GM21423 (cell line): ENCODE measurements around the gene C19orf47.

ENCODE experiments used
- ATAC-seq: cut with Tn5 transposase; IDR thresholded peaks from one replicate; pipeline ENCODE4 v1.9.1; 2021; ENCODE audit warnings: mild to moderate bottlenecking, moderate library complexity; ENCODE audit not compliant: unreplicated experiment

The C19orf47 gene

GRCh38 chr19:40348125-40348913, at the start of gene C19orf47, which contains the start of gene PLD3:
C19orf47 (minus strand) TSS chr19:40348397; CDS start chr19:40341857, 6,540 bp downstream.
PLD3 (plus strand) TSS chr19:40348695; CDS start chr19:40366484, 17,789 bp downstream.
- ATAC-seq, result peak; percentile 95

- no peak for ATAC-seq
Observed at GRCh38 chr19:40397568-40397906, 49.3 kb upstream of the C19orf47 start.

GRCh38 chr19:40396886-40397567, 48.8 kb upstream of the C19orf47 start:
- no peak for ATAC-seq

GRCh38 chr19:40395956-40396355, 47.8 kb upstream of the C19orf47 start:
- no peak for ATAC-seq

GRCh38 chr19:40394816-40395210, 46.6 kb upstream of the C19orf47 start:
- ATAC-seq, result no peak

- no peak for ATAC-seq
Observed at GRCh38 chr19:40393894-40394815, 46.0 kb upstream of the C19orf47 start.

GRCh38 chr19:40392894-40393517, 44.8 kb upstream of the C19orf47 start:
- no peak for ATAC-seq

- ATAC-seq, result no peak
Observed at GRCh38 chr19:40392123-40392522, 43.9 kb upstream of the C19orf47 start.

GRCh38 chr19:40390084-40390742, 42.0 kb upstream of the C19orf47 start, which contains the start of gene HIPK4:
HIPK4 (minus strand) TSS chr19:40390181; CDS start chr19:40389902, 279 bp downstream.
- no peak for ATAC-seq

- no peak for ATAC-seq
Observed at GRCh38 chr19:40389404-40390083, 41.3 kb upstream of the C19orf47 start.

- no peak for ATAC-seq
Observed at GRCh38 chr19:40388481-40388880, 40.3 kb upstream of the C19orf47 start.

GRCh38 chr19:40387155-40387554, 39.0 kb upstream of the C19orf47 start:
- no peak for ATAC-seq

GRCh38 chr19:40383668-40384248, 35.6 kb upstream of the C19orf47 start:
- ATAC-seq, result no peak

GRCh38 chr19:40381321-40381720, 33.1 kb upstream of the C19orf47 start:
- no peak for ATAC-seq

GRCh38 chr19:40380199-40381037, 32.2 kb upstream of the C19orf47 start:
- no peak for ATAC-seq

GRCh38 chr19:40379446-40380198, 31.4 kb upstream of the C19orf47 start:
- no peak for ATAC-seq

- ATAC-seq, result no peak
Observed at GRCh38 chr19:40378509-40378908, 30.3 kb upstream of the C19orf47 start.
